NCI-H2196 (cell line): ENCODE measurements around the gene PLEKHF1.
A peak's percentile ranks its signal among the peaks of the same experiment; 100 is the strongest.
"Not testable (repeated sequence)": the region's sequence is repeated elsewhere in the genome, so short reads cannot be mapped to it uniquely, and the experiment has no call there.

Experiments used
- DNase-seq: peaks from one replicate; lab custom pipeline; 2025; ENCODE audit not compliant: unreplicated experiment; lab: John Stamatoyannopoulos, UW

The PLEKHF1 gene, protein sequence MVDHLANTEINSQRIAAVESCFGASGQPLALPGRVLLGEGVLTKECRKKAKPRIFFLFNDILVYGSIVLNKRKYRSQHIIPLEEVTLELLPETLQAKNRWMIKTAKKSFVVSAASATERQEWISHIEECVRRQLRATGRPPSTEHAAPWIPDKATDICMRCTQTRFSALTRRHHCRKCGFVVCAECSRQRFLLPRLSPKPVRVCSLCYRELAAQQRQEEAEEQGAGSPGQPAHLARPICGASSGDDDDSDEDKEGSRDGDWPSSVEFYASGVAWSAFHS

DNA sequence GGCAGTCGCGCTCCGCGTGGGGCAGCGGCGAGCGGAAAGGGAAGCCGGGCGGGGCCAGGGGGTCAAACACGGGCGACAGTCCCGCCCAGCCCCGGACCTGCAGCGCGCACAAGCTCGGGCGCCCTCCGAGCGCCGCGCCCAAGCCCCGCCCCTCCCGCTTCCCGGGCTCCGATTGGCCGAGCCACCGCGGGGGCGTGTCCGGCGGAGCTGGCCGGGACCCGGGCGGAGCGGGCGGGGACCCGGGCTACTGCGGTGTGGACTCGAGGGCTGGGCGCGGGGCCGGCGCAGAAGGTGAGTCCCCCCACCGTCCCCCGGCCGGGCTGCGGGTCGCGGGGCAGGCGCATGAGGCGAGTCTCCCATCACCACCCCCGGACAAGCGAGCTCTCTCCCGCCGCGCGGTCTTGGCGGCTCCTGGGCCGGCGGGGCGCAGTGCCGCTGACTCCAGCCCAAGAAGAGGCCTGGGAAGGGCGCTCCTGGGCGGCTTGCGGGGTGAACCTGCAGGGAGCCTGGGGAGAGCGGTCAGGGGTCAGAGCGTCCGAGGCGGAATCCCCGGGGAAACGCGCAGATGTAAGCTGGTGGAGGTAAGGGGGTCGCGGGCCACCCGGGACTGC lies at the start of gene PLEKHF1:
Gene PLEKHF1, plus strand, starts transcription at position 247 of the 611 bp plus-strand sequence. CDS start 8,379 bp downstream, outside the sequence.
- peak; percentile 85 for DNase-seq

DNA sequence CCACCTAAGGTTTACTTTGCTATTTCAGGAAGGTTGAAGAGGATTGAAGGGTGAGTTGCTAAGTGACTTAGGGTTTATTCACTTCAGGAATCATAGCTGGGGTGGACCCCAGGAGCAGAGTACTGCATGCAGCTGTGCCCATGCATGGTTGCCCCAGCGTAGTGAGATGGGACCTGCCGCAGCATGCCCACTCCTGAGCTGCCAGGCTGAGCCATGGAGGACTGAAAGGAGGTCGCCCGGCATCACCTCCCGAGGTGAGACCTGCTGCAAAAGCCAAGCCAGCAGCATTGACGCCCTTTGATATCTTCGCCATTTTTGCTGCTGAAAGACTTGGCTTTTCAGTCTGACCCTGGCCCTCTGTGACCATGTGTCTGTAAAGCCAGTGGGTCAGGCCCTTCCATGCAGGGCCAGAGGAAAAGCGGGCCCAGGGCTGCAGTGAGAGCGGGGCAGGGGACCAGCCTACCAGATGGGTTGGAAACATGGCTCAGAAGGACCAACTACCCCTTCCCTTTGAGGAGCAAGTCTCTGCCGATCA lies 49.3 kb upstream of the PLEKHF1 start:
- DNase-seq: no peak

DNA sequence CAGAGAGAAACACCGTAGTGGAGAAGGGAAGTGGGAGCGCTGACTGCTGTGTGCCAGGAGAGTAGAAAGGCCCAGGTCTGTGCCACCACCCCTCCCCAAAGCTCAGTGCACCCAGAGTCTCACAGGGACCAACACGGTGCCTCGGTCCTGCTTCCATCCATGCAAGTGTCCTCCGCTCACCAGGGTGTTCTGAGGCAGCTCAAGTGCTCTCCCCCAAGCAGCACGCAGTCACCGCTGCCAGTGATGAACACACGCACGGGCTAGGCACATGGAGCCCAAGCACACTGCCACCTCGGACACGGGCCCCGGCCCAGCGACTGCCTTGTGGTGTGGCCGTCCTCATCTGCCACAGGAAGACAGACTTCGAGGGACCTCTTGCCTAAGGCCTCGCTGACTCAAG lies 48.7 kb upstream of the PLEKHF1 start:
- DNase-seq: no peak

DNA sequence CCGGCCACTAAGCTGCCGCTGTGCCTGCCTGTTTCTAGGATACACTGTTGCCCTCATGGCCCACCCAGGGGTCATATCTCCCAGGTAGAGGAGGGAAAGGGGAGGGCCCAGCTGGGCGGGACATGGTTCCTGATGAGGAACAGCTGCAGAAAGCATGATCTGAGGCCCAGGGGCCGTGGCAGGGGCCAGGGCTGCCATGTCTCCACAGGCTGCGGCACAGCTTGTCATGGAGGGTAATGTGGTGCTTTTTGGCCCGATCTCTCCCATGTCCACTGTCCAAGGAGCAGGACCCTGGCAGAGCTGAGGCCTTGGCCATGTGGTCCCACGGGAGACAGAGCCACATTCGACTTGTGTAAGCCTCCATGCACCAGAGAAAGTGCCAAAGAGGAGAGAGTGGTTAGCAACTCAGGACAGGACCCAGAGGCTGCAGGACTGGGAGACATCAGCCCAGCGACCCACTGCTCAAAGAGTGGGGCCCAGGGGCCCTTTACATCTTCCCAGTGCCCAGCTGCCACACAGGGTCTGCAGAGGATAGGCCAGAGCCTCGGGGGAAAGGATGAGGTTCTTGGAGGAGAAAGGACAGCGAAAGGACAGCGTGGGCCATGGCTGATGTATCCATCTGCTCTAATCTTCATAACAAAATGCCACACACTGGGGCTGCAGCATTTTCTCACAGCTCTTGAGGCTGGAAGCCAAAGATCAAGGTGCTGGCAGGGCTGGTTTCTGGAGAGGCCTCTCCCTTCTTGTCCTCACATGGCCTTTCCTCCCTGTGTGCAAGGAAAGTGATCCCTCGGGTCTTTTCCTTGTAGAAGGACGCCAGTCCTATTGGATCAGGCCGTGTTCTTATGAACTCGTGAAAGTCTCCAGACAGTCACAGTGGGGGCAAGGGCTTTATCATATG lies 47.6 kb upstream of the PLEKHF1 start:
- DNase-seq: no peak

DNA sequence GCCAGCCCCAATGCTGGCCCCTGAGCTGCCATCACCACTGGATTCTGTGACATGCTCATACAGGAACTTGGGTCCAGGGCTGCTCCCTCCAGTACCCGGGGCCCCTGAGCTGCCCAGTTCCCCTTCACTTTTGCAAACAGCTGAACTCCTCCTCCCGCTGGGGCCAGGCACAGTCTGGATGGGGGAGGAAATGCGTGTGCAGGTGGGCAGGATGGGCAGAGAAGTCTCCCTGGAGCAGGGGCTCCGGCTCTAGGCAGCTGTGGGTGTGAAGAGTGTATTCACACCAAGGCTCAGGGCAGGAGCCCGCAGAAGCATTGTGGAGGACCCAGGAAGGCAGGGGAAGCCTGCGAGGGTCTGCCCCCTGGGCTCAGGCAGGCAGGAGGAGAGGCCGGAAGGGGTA lies 46.8 kb upstream of the PLEKHF1 start:
- no peak for DNase-seq

DNA sequence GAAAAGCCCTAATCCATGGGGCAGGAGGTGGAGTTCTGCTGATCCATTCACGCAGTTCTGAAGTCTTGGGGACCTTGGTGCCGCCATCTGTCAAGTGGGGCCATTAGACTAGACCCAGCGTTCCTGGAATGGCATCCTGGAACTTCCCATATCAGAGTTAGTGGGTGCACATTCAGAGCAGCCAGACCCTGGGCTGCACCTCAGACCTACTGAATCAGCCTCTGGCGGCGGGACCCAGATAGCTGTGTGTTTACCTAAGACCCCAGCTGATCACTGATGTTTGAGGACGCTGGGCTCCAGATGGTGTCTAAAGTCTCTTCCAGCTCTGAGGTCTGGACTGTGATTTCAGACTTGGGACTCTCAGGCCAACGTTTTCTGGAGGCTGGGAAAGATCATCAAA lies 46.4 kb upstream of the PLEKHF1 start:
- no peak for DNase-seq

DNA sequence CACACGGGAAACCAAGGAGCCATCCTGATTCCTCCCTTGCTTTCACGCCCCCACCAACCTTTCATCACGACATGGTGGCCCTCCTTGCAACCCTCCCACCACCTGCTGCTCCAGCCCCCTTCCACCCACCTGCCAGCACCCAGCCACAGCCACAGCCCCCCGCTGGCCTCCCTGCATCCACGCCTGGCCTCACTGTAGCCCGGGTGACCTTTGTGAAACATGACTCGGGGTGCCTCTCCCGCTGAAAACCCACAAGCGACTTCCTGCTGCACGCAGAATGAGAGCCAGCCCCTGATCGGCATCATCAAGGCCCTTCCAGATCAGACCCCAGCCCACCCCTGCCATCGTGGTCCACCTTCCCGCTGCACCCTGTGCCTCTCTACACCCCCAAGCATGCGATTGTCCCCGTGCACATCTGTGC lies 44.3 kb upstream of the PLEKHF1 start:
- DNase-seq: no peak

DNA sequence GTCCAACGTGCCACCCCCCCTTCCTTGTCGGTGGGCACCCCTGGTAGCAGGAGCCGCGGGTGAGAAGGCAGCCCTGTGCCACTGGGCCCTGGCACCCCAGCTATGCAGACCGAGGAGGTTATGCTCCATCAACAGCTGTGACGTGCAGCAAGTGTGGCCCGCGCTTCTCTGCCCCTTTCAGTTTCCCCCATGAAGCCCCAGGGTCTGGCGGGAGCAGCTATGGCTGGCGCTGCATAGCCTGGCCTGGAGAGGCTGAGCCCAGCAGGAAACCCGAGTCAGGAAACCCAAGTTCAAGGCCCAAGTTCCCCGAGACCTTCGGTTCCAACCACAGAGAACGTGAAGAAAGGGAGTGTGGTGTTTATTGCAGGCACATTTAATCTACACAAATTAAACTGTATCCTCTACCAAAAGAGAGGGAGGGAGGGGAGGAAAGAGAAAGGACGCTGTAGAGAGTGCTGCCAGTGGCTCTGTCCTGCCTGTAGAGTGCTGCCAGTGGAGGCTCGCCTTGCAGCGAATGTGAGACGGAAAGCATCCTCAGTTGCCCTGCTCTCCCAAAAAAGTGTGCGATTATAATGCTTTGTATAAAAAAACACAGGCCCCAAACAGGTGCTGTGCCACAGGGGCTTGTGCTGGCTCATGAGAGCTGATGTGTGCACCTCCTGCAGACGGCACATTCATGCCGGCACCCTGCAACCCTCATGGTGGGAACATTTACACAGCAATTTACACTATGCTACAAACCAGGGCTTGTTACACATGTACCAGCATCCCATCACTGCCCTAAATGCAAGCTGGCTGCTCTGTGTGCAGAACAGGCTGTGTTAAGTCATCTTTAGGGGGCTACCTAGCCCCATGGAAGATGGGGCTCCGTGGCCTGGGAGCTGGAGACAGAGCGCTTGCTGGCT lies 42.8 kb upstream of the PLEKHF1 start:
- DNase-seq: no peak

DNA sequence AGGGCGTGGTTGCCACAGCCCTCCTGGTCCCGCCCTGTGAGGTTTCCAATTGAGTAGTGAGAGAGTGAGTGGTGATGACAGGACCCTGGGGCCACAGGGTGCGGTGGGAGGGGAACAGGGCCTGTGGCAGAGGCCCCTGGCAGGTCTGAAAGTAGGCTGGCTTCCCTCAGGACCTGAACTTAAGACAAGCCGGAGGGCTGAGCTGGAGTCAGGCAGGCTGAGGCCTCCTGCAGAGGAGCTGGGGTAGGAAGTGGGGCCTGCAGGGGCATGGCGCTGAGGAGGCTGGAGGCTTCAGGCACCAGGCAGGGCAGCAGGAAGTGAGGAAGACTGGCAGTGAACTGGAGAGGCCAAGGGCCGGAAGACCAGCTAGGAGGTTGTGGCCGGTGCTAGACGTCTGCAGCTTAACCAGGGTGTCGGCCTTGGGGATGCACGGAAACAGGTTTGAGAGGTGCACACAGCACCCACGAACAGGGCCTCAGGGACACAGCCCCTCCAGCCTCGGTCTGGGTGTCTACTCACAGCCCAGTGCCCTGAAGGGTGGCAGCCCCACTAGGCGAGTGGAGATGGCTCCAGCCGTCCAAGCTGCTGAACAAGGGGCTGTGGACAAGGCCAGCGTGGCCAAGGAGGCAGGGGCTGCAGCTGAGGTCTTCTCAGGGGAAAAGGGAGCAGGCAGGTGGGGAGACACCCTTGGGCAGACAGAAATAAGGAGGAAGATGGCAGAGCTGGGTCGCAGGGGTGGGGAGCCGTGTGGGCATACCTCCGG lies 41.4 kb upstream of the PLEKHF1 start:
- no peak for DNase-seq

DNA sequence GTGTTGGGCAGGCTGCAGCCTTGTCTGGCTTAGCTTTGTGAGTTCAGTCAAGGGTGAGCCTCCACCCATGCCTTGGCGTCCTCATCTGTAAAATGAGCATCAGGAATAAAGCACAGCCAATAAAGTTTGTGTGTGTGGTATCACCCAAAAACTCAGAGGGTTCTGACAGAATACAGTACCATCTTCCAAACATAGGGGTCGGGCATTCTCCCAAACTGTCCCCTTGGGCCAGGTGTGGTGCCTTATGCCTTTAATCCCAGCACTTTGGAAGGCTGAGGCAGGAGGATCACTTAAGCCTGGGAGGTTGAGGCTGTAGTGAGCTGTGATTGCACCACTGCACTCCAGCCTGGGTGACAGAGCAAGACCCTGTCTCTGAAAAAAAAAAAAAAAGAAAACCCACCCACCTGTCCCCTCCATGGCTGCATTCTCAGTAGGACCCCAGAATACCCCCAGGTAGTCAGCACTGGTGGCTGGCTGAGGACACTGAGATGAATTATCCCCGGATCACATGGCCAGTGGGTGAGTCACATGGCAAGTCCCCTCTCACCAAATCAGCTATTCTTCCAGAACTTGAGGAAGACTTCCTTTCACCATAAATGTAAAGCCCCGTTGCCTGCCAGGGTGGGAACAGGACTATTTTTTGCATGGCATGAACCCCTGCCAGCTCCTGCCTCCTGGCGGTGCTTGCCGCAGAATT lies 40.6 kb upstream of the PLEKHF1 start:
- no peak for DNase-seq

DNA sequence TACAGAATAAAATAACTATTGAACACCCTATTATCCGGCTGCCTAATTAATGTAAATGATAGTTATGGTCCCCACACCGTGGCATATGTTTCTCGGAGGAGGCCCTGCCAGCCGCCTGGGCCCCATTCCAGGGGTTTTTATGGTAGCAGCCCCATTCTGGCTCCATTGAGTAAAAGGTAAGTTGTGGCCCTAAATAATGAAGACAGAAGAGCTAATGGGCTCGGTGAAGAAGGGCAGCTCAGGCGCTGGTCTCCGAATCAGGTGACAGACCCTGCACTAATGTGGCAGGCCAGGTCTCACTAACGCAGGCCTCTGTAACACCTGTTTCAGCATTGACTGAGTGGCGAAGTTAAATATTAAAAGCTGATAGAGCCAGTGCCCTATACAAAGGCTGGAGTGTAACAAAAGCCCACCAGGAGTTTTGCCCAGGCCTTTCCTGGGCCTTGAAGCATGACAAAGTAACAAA lies 40.0 kb upstream of the PLEKHF1 start:
- DNase-seq: no peak

DNA sequence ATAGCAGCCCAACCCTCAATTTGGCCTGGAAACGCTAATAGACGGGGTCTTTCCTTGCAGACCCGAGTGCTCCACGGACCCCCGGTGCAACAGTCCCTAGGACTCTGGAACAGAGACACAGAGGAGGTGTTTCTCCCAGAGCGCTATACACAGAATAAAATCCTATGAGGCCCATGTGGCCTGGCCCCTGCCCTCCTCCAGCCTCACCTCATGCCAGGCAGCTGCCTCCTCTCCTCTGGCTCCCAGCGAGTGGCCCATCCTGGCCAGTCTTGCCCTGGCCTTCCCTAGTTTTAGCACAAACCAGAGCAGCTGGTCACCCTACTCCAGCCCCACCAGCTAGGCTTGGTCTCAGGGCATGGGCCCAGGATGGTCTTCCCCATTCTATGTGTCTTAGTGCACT lies 38.9 kb upstream of the PLEKHF1 start:
- no peak for DNase-seq

DNA sequence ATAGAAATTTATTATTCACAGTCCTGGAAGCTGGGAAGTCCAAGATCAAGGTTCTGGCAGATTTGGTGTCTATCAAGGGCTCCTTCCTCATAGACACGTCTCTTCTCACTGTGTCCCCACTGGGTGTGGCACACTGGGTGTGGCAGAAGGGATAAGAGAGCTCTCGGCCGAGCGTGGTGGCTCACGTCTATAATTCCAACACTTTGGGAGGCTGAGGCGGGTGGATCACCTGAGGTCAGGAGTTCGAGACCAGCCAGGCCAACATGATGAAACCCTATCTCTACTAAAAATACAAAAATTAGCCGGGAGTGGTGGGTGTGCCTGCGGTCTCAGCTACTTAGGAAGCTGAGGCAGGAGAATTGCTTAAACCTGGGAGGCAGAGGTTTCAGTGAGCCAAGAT lies 38.4 kb upstream of the PLEKHF1 start:
- not testable (repeated sequence) for DNase-seq

DNA sequence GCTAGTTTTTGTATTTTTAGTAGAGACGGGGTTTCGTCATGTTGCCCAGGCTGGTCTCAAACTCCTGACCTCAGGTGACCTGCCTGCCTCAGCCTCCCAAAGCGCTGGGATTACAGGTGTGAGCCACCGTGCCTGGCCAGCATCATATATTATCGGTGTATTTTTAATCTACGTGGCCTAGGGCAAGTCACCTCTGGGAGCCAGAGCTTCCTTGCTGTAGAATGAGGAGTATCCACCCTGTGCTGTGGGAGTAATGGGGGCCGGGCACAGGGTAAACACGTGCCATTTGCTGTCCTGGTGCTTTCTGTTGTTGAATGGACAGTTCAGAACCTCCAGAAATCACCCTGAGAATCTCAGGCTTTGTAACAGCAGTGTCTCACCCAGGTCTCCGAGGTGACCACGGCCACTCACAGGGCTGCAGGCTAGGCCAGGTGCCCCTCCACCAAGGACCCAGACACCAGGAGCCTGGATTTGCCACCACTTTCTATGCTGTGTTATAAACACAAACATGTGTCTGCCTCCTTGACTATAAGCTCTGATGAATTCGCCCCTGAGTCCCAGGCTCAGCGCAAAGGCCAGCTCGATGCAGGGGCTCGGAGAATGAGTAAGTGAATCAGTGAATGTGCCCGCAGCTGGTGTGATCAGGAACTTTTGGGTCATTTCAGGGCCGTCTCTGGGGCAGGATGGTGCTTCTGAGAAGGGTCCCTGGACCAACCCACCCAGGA lies 36.4 kb upstream of the PLEKHF1 start:
- no peak for DNase-seq

DNA sequence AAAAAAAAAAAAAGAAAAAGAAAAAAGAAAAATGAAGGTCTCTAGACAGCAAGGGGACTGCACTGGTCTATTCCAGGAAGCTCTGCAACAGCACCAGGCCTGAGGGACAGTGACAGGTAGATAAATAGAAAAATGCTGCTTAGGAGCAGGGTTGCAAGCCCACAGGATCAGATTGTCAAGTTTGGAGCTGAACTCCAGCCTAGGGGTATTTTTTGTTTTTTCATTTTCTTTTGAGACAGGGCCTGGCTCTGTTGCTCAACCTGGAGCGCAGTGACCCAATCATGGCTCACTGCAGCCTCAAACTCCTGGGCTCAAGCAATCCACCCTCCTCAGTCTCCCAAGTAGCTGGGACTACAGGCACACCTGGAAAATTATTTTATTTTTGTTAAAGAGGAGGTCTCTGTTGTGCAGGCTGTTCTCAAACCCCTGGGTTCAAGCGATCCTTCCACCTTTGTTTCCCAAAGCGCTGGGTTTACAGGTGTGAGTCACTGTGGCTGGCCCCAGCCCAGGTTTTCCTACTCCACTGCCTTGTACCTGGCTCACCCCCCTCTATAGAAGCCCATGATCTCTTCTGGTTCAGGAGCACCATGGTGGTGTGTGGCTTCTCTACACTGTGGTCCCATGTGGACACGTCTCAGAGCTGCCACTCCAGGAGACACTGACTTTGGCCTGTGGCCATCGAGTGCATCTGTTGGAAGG lies 35.3 kb upstream of the PLEKHF1 start:
- no peak for DNase-seq

DNA sequence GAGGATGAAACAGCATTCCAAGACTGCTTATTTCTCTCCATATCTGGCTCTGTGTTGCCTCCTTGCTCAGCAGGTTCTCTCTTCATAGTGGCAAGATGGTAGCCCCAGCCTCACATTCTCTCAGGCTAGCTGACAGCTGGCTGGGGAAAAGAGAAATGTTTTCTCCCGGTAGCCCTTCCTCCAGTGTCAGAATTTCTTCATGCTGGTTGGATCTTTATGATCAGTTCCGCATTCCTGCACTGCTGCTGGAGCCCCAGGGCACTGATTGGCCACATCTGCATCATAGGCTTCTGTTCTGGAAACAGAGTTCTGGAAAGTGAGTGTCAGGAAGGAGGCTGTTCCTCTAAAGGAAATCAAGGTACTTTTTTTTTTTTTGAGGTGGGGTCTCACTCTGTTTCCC lies 34.6 kb upstream of the PLEKHF1 start:
- no peak for DNase-seq

DNA sequence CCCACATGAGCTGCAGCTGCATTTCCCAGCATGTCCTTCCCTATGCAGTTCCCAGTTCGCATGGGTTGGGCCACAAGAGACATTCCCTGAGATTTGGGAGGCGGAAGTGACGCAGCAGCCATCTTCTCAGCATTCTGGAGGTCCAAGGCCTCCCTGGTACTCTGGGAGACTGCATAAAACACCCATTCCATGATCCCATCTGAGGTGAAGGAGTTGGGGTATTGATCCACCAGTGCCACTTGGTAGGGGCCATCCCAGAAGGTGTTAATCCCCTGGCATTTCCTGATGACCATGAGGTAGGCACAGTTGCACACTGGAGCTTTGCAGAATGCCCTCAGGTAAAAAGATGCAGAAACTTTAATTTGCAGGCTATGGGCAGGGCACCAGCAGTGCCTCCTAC lies 33.8 kb upstream of the PLEKHF1 start:
- DNase-seq: no peak

DNA sequence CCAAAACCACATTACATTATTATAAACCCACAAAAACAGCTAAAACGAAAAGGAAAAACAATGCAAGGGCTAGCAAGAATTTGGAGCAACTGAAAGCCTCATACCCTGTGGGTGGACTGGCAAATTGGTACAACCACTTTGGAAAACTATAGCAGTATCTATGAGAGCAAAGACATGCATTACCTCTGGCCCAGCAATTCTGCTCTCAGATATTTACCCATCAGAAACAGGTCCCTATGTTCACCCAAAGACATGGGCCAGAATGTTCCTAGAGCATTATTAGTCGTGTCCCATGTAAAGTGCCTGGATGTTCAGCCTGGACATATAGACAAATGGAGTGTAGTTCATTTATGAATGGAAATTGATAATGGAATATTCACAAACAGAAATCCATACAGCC lies 31.3 kb upstream of the PLEKHF1 start:
- no peak for DNase-seq
